ENCODE measurements around the gene SERPINB12.

Gene SERPINB12

DNA sequence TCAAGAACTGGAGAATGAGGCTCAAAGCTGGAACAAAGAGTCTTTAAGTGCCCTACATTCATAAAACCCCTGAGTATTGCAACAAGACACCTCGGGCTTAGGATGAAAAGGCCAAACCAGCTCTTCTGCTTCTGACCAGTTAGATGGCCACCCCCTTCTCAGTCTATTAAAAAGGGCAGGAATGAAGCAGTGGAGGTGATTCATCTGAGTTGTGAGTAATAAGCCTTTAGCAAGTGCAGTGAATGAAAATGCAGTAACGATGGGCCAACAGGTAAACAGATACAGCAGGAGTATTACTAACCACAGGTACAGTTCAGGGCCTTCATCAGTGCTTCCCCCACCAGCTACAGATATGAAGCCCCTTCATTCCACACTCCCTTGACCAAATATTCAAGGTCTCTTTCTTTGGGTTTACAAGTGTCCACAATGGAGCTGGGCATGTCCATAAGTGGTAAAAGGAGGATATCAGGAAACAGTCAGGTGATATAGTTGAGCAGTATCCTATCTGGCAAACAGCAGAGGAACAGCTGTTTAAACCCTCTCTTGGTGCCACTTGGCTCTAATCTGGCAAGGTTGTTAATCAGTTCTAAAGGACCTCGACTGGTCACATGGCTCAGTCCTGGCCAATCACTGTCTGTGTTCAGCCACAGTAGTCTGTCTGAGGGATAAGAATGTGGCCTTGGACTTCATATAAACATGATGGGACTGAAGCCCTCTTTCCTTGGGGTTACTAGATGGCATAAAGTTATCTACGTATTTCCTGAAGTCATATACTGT is 62.8 kb downstream of the SERPINB12 start:
- no peak for DNase-seq

DNA sequence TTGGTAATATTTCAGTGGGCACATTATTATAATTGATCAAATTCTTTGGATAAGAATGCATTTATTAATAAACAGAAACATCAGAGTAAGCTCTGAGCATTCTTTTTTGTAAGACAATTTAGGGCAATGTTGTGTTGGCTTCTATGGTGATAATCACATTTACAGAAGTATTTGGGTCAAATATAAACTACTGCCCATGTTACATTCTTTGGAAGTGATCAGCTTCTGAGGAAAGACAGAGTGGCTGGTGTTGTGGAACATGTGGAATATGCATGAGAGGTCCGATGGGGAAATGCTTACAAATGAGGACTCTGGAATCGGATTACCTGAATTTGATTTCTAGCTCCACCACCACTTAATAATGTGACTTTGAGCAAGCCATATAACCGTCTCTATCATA is 64.4 kb downstream of the SERPINB12 start:
- no peak for DNase-seq

GRCh38 chr18:63613420-63613819 is 71.3 kb downstream of the SERPINB12 start:
- no peak for DNase-seq

- DNase-seq, result peak; percentile 92
Measured at GRCh38 chr18:63617049-63617914, 75.1 kb downstream of the SERPINB12 start.

GRCh38 chr18:63617915-63618234 is 75.7 kb downstream of the SERPINB12 start:
- no peak for DNase-seq
